HEK293 (cell line): Measurements from ENCODE around the gene THSD7A.

ENCODE experiments used
- CTCF ChIP-seq: fragments of 450-650 bp; formaldehyde crosslinking; IDR thresholded peaks from 2 replicates; pipeline ENCODE4 v1.5.1; 2016; ENCODE audit warnings: missing biosample characterization, missing genetic modification characterization
- KLF7 ChIP-seq: fragments of 450-650 bp; formaldehyde crosslinking; IDR thresholded peaks from 2 replicates; pipeline ENCODE4 v1.5.1; 2016; ENCODE audit warnings: missing biosample characterization, missing genetic modification characterization, borderline replicate concordance
- PBX3 ChIP-seq: sonication (generic); formaldehyde crosslinking; IDR thresholded peaks from 2 replicates; pipeline ENCODE4 v1.8.1; 2022; ENCODE audit warnings: mild to moderate bottlenecking, moderate library complexity, missing genetic modification reagents
- SCRT2 ChIP-seq: fragments of 450-650 bp; formaldehyde crosslinking; IDR thresholded peaks from 2 replicates; pipeline ENCODE4 v1.5.1; 2016; ENCODE audit warnings: missing biosample characterization, missing genetic modification characterization
- ZBTB1 ChIP-seq: fragments of 450-650 bp; formaldehyde crosslinking; IDR thresholded peaks from 2 replicates; pipeline ENCODE4 v1.5.1; 2016; ENCODE audit warnings: missing biosample characterization, missing genetic modification characterization
- ZNF19 ChIP-seq: fragments of 450-650 bp; formaldehyde crosslinking; IDR thresholded peaks from 2 replicates; pipeline ENCODE4; 2016; ENCODE audit warnings: missing biosample characterization, missing genetic modification characterization, low read depth
- ZNF239 ChIP-seq: fragments of 450-650 bp; formaldehyde crosslinking; IDR thresholded peaks from 2 replicates; pipeline ENCODE4 v1.5.1; 2016; ENCODE audit warnings: missing biosample characterization, missing genetic modification characterization
- ZNF24 ChIP-seq: fragments of 450-650 bp; formaldehyde crosslinking; IDR thresholded peaks from 2 replicates; pipeline ENCODE4 v1.5.1; 2016; ENCODE audit warnings: missing biosample characterization, missing genetic modification characterization
- ZNF311 ChIP-seq: fragments of 450-650 bp; formaldehyde crosslinking; IDR thresholded peaks from 2 replicates; pipeline ENCODE4 v1.5.1; 2017; ENCODE audit warnings: missing biosample characterization, missing genetic modification characterization, borderline replicate concordance
- ZNF324 ChIP-seq: fragments of 450-650 bp; formaldehyde crosslinking; IDR thresholded peaks from 2 replicates; pipeline ENCODE4 v1.5.1; 2016; ENCODE audit warnings: missing biosample characterization, missing genetic modification characterization
- ZNF350 ChIP-seq: fragments of 450-650 bp; formaldehyde crosslinking; IDR thresholded peaks from 2 replicates; pipeline ENCODE4 v1.5.0; 2017; ENCODE audit warnings: missing biosample characterization, mild to moderate bottlenecking, missing genetic modification characterization
- ZNF529 ChIP-seq: fragments of 450-650 bp; formaldehyde crosslinking; IDR thresholded peaks from 2 replicates; pipeline ENCODE4 v1.5.1; 2017; ENCODE audit warnings: missing genetic modification characterization, missing biosample characterization; ENCODE audit not compliant: insufficient replicate concordance

GRCh38 chr7:11737723-11738122 lies 94.3 kb downstream of the THSD7A start:
- no peak for TF ChIP-seq ZBTB1 (tag by site-specific recombination)
- no peak for TF ChIP-seq CTCF (tag by site-specific recombination)
- no peak for TF ChIP-seq ZNF19 (tag by site-specific recombination)
- no peak for TF ChIP-seq SCRT2
- no peak for TF ChIP-seq ZNF529 (tag by site-specific recombination)
- TF ChIP-seq KLF7: no peak
- no peak for TF ChIP-seq ZNF311
- no peak for TF ChIP-seq ZNF324
- no peak for TF ChIP-seq PBX3 (CRISPR knock-in tag)
- no peak for TF ChIP-seq ZNF24
- TF ChIP-seq ZNF350 (tag by site-specific recombination): no peak
- no peak for TF ChIP-seq ZNF239
